Measurements from ENCODE around the gene CAMTA1.

DNA sequence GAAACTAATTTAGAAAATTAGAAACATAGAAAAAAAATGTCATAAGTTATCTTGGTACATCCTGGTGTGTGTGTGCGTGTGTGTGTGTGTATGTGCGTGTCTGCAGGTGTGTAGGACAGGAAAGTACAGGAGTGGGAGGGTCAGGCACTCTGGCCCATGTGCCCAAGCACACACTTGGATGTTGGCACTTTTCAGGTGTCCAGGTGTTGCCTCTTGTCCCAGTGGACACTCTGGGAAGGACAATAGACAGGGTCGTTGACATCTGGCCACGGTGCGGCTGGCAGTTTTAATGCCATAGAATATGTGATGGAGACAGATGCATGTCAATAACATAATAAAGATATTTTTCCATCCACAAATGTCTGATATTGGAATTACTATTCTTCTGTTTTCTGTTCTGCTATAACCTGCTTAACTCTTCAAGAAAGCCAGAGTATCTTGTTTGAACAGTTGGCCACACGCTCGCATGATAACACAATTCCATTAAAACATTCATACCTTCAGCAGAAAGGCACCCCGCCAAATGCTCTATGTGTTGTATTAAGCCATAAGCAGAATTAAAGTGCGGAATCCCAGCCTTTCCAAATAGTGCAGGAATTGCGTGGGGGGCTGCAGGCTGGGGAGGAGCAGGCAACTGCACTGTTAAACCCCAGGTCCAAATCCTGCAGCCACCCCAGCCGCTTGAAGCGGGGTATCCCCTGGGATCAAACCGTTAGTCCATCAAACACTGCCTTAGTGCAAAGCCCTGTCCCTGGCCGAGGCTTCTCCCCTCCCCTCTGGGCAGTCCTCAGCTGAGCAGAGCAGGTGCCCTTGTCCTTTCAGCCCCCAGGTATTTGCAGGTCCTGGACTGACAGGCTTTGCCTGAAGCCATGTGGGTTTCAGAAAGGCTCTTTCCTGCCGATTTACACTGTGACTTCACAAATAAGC, 390.0 kb downstream of the CAMTA1 start:
- TF ChIP-seq FOXK2 (IDR thresholded peaks at IDR 0.05), result no peak
- no peak for TF ChIP-seq TARDBP (IDR thresholded peaks at IDR 0.05)
- TF ChIP-seq BHLHE40 (IDR thresholded peaks at IDR 0.05; ENCODE audit: borderline replicate concordance), result no peak
- no peak for TF ChIP-seq SP1 (IDR thresholded peaks at IDR 0.05)
- no peak for TF ChIP-seq ELF4 (IDR thresholded peaks at IDR 0.05)
- TF ChIP-seq LEF1 (IDR thresholded peaks at IDR 0.05; ENCODE audit: borderline replicate concordance), result no peak
- TF ChIP-seq FOXM1 (IDR thresholded peaks at IDR 0.05; ENCODE audit: borderline replicate concordance), result no peak
- TF ChIP-seq SUZ12 (IDR thresholded peaks at IDR 0.05), result no peak
- TF ChIP-seq NFRKB (IDR thresholded peaks at IDR 0.05), result no peak
- TF ChIP-seq ARNT (IDR thresholded peaks at IDR 0.05), result no peak
- TF ChIP-seq FOXA1 (IDR thresholded peaks at IDR 0.05), result no peak
